Endometrial microvascular endothelial cells (primary cell): ENCODE measurements around the gene DPP7. TPM values are rescaled to one million over a fixed set of nuclear protein-coding genes. Genes with fewer than 3 reads are reported as not detected.

ENCODE experiments used
- in situ Hi-C: cut with HindIII; loops from 2 replicates; pipeline ENCODE4 v1.10.0; 2017; ENCODE audit warnings: low sequenced_read_pairs, low pct_unique_long_range_greater_than_20kb; ENCODE audit errors: inconsistent ontology term
- total RNA-seq: library from RNA; depleted of rRNA; stranded (reverse); fragments of >200 nt; gene quantifications from one replicate; pipeline ENCODE4 v1.2.3, GENCODE V29; 2015; ENCODE audit errors: inconsistent ontology term

Gene DPP7
- total RNA-seq, 1 donor from 2014 or later = 99.2 TPM

DNA sequence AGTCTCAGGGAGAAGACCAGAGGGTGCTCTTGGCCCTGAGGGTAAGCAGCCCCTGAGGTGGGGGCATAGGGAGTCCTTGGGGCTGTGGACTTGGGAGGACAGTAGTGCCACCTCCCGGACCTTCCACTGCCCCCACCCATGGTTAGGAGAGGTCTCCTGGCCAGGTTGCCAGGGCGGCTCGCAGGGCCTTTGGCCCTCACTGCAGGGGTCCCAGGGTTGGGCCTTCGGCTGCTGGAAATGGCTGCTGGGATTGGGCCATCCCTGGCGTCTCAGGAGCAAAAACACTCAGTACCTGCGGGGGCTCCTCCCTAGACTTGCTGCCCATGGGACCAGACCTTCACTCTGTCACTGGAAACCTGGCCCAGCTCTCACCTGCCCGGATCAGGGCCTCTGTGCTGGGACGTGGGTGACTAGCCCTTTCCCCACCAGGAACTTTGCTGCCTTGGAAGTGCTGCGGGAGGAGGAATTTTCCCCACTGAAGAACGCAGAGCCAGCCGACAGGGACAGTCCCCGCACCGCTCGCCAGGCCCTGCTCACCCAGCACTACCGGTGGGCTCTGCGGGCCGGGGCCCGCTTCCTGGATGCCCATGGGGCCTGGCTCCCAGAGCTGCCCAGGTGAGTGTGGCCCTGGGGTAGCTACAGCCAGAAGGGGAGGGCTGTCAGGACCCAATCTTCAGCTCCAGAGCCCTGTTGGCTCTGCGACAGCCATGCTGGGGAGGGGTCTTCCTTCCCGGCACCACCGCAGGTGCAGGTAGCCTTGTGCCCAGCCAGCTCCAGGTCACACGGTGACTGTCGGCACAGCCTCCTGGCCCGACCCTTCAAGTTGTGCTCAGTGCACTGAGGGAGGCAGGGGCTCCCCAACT is 34.0 kb downstream of the DPP7 start:
- in situ Hi-C loops = no loop called here

DNA sequence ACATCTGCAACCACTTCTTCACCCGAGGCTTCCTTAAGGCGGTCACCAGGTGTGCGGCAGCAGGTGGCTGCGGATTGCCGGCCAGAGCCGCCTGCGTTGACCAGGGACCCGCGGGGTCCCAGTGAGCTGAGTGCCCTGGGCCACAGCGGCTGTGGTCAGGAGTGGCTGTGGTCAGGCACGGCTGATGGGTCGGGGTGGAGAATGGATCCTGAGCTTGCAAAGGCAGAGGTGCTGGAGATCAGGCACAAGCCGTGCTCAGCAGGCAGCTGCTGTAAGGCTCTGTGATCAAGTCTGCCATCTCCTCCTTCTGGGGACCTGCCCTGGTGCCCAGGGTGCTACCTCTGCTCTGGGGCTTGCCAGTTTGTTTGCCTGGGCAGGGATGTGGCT is 35.1 kb downstream of the DPP7 start:
- in situ Hi-C loops = no loop called here

DNA sequence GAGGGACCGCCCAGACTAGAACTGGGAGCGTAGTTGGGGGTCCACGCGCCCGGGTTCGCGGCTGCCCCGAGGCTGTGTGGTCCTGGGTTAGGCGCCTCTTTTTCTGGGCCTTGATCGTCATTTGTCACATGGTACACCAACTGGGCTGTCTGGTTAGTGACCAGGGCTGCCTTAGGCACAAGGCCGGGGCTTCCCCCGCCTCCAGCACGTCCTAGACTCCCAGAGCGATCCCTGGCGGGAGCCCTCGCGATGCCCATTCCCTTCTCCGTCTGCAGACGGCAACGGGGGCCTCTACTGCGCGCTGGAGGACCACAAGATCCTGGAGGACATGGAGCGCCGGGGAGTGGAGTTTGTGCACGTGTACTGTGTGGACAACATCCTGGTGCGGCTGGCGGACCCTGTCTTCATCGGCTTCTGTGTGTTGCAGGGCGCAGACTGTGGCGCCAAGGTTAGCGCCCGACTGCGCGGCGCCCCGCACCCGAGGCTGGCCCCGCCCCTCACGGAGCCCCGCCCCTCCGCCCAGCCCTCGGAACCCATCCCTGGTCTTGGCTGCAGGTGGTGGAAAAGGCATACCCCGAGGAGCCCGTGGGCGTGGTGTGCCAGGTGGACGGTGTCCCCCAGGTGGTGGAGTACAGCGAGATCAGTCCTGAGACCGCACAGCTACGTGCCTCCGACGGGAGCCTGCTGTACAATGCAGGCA is 35.7 kb downstream of the DPP7 start:
- in situ Hi-C loops = no loop called here

- in situ Hi-C loops = no loop called here
Measured at GRCh38 chr9:137077758-137078693, 36.5 kb downstream of the DPP7 start.

DNA sequence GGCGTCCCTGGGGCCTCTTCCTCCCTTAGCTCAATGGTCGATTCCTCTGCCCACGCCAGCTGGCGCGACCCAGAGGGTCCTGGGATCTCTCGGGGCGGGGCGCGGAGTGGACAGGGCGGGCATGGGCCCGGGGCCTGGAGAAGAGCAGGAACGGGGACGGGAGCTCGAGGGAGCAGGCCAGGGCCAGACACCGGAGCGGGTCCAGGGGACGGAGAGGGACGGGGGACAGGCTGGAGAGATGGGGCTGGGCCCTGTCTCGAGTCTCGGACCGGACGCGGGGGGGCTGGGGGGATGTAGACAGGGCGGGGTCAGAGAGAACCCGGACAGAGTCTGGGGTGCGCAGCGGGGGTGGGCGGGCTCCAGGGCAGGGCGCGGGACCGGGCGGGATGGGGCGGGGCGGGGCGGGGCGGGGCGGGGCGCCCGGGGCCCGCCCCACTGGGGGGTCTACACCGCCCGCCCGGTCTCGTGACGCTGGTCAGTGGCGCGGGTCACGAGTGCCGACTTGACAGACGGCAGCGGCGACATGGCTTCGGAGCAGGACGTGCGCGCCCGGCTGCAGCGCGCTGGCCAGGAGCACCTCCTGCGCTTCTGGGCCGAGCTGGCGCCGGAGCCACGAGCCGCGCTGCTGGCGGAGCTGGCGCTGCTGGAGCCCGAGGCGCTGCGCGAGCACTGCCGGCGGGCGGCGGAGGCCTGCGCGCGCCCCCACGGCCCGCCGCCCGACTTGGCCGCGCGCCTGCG is 37.4 kb downstream of the DPP7 start, which contains the start of gene UAP1L1:
Gene UAP1L1 (plus strand): TSS at position 508 of the 738 bp plus-strand sequence. CDS start 16 bp downstream, at position 524.
- in situ Hi-C loops = no loop called here

DNA sequence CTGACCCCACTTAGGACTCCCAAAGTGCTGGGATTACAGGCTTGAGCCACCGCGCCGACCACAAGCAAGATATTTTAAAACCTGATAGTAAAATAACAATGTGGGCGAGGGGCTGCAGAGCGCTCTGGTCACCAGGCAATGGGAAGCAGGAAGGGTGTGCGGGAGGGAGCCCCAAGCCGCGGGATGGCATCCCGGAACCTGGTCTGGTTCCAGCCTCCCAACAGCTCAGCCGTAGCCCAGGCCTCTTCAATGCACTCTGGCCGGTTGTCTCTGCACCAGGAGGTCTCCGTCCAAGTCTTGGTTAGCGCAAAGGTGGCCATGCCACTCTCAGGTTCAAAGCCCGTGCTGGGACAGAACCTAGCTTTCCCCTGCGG is 37.9 kb downstream of the DPP7 start:
- in situ Hi-C loops = no loop called here

GRCh38 chr9:137075275-137075775 is 39.2 kb downstream of the DPP7 start:
- in situ Hi-C loops = no loop called here

DNA sequence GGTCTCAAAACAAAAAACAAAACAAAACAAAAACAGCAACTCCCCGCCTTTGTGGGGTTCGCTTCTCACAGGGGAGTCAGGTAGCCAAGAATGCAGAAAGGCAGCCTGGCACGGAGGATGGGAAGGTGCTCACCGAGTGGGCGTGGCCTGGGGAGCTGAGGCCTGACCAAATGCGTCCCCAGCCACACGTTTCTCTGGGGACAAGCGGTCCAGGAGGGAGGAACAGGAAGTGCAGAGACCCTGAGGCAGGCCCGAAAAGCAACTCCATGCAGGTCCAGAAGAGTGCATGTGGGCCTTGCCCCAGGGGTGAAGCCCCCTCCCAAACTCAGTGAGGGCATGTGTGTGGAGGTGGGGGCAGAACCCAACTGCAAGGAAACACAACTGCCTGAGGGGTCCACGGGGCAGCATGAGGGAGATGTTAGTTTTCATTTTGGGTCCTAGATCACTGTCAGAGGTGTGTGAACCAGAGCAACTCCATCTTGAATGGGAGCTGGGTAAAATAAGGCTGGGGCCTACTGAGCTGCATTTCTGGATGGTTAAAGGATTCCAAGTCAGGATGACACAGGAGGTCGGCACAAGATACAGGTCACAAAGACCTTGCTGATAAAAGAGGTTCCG is 39.8 kb downstream of the DPP7 start:
- in situ Hi-C loops = no loop called here

DNA sequence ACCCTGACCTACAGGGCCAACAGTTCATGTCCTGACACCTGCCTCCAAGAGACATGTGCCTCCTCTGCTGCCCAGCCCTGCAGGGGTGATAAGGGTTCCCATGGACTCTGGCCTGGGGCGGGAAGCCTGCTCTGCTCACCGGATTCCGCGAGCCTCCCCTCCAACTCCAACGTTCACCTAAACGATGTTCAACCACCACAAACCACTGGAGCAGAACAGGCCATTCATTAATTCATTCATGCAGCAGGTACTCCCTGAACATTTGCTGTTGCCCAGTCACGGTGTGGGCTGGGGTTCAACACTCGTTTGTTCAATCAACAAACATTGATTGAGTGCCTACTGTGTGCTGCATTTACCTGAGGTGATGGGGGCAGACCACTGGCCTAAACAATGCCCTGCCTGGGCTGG is 40.5 kb downstream of the DPP7 start:
- in situ Hi-C loops = no loop called here

DNA sequence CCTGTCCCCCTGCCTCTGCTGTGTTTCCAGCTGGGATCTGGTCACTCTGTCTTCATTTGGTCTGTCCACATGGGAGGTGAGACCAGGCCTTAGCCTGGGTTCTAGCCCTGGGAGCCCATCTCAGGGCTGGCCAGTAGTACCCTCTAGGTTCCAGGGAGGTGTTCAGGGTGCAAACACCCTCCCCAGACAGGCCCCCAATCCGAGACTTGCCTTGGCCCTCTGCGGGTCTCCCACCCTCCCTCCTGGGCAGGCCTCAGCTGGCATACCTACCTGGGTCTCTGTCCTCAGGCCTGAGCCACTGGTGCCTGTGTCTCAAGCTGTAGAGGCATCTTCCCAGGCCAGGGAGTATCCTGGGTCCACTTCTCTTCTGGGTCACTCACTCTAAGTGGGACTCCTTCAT is 43.3 kb downstream of the DPP7 start:
- in situ Hi-C loops = no loop called here

- in situ Hi-C loops = no loop called here
Measured at GRCh38 chr9:137070906-137071275, 43.6 kb downstream of the DPP7 start.

DNA sequence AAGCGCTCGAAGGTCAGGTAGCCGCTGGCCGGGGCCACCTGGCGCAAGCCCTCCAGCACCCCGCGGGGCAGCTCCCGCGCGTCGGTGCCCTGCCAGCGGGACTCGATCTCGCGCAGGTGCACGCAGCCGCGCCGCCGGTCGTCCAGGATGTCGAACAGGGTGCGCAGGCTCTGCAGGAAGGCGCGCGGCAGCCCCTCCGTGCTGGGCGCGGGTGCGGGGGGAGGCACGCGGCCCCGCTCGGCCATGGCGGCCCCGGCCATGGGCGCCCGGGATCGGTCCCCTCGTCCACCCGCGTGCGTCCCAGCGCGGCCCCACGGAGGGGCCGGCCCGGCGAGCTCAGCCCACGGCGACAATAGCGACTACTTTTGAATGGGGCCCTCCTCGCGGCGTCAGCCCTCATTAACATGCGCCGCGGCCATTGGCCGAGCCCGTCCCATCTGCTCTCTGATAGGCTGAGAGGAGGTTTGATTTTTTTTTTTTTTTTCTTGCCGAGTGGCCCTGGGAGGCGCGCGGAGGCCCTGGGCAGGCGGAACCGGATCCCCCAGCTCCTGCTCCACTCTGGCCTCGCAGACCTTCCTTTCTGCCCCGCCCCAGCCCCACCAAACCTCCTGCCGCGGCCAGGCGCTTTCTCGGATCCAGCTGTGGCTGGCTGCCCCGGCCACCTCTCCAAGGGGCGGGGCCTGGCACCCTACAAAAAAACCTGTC is 44.2 kb downstream of the DPP7 start, which contains the start of gene SAPCD2:
Gene SAPCD2 (minus strand): TSS at position 357 of the 705 bp plus-strand sequence. CDS start 97 bp downstream, at position 260.
- in situ Hi-C loops = no loop called here

GRCh38 chr9:137069508-137070091 is 44.9 kb downstream of the DPP7 start:
- in situ Hi-C loops = no loop called here

- in situ Hi-C loops = no loop called here
Measured at GRCh38 chr9:137068539-137069507, 45.7 kb downstream of the DPP7 start.

DNA sequence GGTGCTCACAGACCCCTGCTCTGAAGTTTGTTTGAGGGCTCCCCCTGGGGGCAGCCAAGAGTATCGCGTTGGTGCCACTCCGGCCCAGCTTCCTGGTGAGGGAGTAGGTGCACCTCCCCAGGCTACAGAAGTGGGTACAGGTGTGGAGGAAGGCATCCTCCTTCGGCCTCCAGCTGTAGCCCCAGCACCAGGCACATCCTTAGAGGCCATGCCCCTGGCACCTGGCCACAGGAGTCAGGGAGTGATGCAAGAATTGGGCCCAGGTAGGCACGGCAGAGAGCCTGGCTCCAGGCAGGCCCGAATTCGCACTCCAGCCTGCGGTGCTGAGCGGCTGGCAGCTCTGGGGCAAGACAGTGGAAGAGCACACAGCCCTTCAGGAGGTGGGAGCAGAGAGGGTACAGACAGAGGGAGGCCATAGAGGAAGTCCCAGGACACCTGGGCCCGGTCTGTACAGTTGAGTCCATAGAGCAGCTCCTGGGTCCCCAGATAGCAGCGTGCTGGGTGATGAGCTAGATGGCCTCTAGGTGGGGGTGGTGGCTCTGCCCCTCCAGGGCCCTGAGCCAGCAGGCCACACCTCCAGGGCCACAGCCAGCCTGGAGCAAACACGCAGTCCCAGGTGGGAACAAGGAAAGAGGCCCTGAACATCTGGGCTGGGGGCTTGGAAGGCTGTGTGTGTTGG is 46.5 kb downstream of the DPP7 start:
- in situ Hi-C loops = no loop called here
